ENCODE measurements around the gene PPARG.

Gene PPARG

GRCh38 chr3:12301513-12301912 lies 12.6 kb downstream of the PPARG start:
- TF ChIP-seq, protein P1, sequence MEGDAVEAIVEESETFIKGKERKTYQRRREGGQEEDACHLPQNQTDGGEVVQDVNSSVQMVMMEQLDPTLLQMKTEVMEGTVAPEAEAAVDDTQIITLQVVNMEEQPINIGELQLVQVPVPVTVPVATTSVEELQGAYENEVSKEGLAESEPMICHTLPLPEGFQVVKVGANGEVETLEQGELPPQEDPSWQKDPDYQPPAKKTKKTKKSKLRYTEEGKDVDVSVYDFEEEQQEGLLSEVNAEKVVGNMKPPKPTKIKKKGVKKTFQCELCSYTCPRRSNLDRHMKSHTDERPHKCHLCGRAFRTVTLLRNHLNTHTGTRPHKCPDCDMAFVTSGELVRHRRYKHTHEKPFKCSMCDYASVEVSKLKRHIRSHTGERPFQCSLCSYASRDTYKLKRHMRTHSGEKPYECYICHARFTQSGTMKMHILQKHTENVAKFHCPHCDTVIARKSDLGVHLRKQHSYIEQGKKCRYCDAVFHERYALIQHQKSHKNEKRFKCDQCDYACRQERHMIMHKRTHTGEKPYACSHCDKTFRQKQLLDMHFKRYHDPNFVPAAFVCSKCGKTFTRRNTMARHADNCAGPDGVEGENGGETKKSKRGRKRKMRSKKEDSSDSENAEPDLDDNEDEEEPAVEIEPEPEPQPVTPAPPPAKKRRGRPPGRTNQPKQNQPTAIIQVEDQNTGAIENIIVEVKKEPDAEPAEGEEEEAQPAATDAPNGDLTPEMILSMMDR (IDR thresholded peaks at IDR 0.05; ENCODE audit: low read depth, low read length): no peak
- no peak for DNase-seq (ENCODE audit: extremely low read depth, low read depth)

GRCh38 chr3:12302564-12302963 lies 13.7 kb downstream of the PPARG start:
- DNase-seq (ENCODE audit: extremely low read depth, low read depth): no peak
- TF ChIP-seq, protein P1 (IDR thresholded peaks at IDR 0.05; ENCODE audit: low read depth, low read length): no peak

DNA sequence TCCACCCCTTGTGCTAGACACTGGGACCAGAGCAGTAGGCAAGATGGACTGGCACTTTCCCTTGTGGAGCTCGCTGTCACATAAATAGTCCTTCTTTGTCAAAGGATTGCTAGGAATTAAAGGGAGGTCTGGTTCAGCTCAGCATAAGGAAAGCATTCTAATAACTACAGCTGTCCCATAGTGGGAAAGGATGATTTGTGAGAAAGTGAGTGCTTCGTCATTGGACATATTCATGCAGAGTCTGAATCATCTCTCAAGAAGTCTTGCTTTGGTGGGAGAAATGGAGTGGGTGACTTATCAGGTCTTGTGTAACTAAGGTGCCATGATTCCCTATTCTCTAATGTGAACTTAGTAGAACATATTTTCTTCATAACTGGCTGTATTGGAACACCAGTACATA lies 14.7 kb downstream of the PPARG start:
- TF ChIP-seq, protein P1 (IDR thresholded peaks at IDR 0.05; ENCODE audit: low read depth, low read length): no peak
- peak; percentile 28 for DNase-seq (ENCODE audit: extremely low read depth, low read depth)

- DNase-seq (ENCODE audit: extremely low read depth, low read depth): no peak
- TF ChIP-seq, protein P1 (IDR thresholded peaks at IDR 0.05; ENCODE audit: low read depth, low read length): no peak
These were observed 15.1 kb downstream of the PPARG start for GRCh38 chr3:12303993-12304392.

DNA sequence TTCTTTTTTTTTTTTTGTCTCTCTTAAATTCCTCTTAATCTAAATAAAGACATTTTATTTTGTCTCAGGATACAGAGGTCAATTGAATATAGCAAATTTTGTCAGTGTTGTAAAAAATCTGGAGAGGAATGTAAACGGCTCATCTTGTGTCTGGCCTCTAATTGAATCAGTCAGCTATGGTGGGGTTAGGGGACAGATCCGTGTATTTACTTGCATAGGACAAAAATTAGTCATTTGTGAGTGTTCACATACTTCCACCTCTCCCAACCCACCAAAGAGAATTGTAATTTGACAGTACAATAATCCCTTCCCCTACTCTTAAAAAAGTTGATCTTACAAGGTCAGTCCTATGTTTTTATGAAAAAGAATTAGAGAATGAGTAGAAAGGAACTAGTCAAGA lies 18.3 kb downstream of the PPARG start:
- TF ChIP-seq, protein P1 (IDR thresholded peaks at IDR 0.05; ENCODE audit: low read depth, low read length): no peak
- DNase-seq (ENCODE audit: extremely low read depth, low read depth): no peak

- DNase-seq (ENCODE audit: extremely low read depth, low read depth): peak; percentile 35
- TF ChIP-seq, protein P1 (IDR thresholded peaks at IDR 0.05; ENCODE audit: low read depth, low read length): no peak
These were observed 19.6 kb downstream of the PPARG start for GRCh38 chr3:12308517-12308916.

DNA sequence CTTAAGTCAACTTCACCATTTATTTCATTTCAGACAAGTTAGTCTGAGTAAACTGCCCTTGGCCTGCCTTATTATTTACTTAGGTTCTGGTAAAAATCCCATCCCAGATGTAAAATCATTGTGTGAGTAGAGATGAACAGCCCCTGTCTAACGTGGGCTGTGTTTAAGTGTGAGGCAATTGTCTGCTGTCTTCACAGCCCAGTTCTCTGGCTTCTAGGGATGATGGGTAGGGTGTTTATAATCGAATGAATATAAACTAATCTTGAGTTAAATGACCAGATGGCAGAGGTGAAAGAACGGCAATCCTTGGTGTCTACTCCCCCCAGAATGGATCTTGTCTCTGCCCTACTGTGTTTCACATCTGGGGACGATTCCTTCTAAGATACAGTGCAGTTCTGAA lies 20.8 kb downstream of the PPARG start:
- TF ChIP-seq, protein P1 (IDR thresholded peaks at IDR 0.05; ENCODE audit: low read depth, low read length): no peak

More for the DNA sequence above, 20.8 kb downstream of the PPARG start:
- DNase-seq (ENCODE audit: extremely low read depth, low read depth): no peak

Data from AG09319 (cell line).